Measurements from ENCODE around the gene CCDC159. TPM values are rescaled to one million over a fixed set of nuclear protein-coding genes. Genes with fewer than 3 reads are reported as not detected.
"Not testable (repeated sequence)": the region's sequence is repeated elsewhere in the genome, so short reads cannot be mapped to it uniquely, and the experiment has no call there.

Gene CCDC159
- total and polyA plus RNA-seq, 2 donors (not counting 1 experiment from before 2014, with no cell fraction given) = 57.5 to 128 TPM

- no peaks in the 10 kb centered on the region for H3K27me3 Mint-ChIP-seq
- H3K36me3 ChIP-seq (replicated peaks in 1 of 2; ENCODE audit: control extremely low read depth in 1 of 2, control insufficient read depth in 1 of 2, extremely low read depth in 1 of 2, insufficient read depth in 2 of 2, low read length in 1 of 2) = peaks cover 8 to 12% of the 10 kb centered on the region in 2 experiments
- peak within 1 kb of the TSS; percentile 81 for H3K4me3 Mint-ChIP-seq
- H3K4me2 ChIP-seq (replicated peaks; ENCODE audit: low read depth, low read length, poor library complexity, severe bottlenecking) = peak within 1 kb of the TSS; percentile 95
- CTCF ChIA-PET = interaction anchor here (0.8 to 2.0 kb wide), 2 partner anchors 41 to 46 kb away, joined by 5 to 10 read pairs; no protein-coding TSS in a partner anchor
- no peaks in the 10 kb centered on the region for H3K79me2 ChIP-seq (ENCODE audit: control insufficient read depth, insufficient read depth, low read length)
- H3K9me3 Mint-ChIP-seq (ENCODE audit: insufficient read depth) = no peaks in the 10 kb centered on the region
- TF ChIP-seq CTCF (IDR thresholded peaks at IDR 0.05) (no peak), EZH2 (IDR thresholded peaks at IDR 0.05; ENCODE audit: borderline replicate concordance, insufficient read depth, low read depth, low read length, poor library complexity, severe bottlenecking) (no peak)
- H3K27ac ChIP-seq (ENCODE audit: low read length in 2 of 2) = peak within 1 kb of the TSS in 1 of 2 donors; percentile 15
- 7% methylated on average over 49 of the region's 53 CpGs for WGBS (ENCODE audit: insufficient coverage)
- POLR2A ChIA-PET = interaction anchor here (0.6 to 2.2 kb wide), 3 partner anchors 34 to 60 kb away, joined by 3 to 8 read pairs (median 4); partner anchors contain the start of gene SWSAP1
- no peaks in the 10 kb centered on the region for H3K27me3 ChIP-seq (replicated peaks in 1 of 4; ENCODE audit: control extremely low read depth in 1 of 4, control insufficient read depth in 3 of 4, insufficient read depth in 4 of 4, low read length in 3 of 4)
- peak within 1 kb of the TSS; percentile 55 to 65 (median 58) for H3K4me3 ChIP-seq (ENCODE audit: control extremely low read depth in 1 of 5, extremely low read depth in 1 of 5, insufficient read depth in 1 of 5, low read depth in 2 of 5, low read length in 4 of 5)
- peak within 1 kb of the TSS; percentile 61 for H3K27ac Mint-ChIP-seq
- ATAC-seq (ENCODE audit: low read depth) = peak; percentile 99
- intact Hi-C loops (cut with micrococcal nuclease) = no loop called here
- peaks cover 10 to 17% of the 10 kb centered on the region in 2 donors for H3K4me1 ChIP-seq (ENCODE audit: control insufficient read depth in 2 of 2, insufficient read depth in 2 of 2, low read length in 2 of 2)
- peak within 1 kb of the TSS; percentile 85 for H2AFZ ChIP-seq (ENCODE audit: insufficient read depth, low read depth, low read length, poor library complexity, severe bottlenecking)
- H3K4me1 Mint-ChIP-seq = peaks cover 25% of the 10 kb centered on the region
- H3K9ac ChIP-seq (ENCODE audit: low read length) = peak within 1 kb of the TSS; percentile 67
- DNase-seq = peak; percentile 82
- no peaks in the 10 kb centered on the region for H4K20me1 ChIP-seq (ENCODE audit: control insufficient read depth, insufficient read depth, low read length, poor library complexity, severe bottlenecking)
- H3K9me3 ChIP-seq (ENCODE audit: control extremely low read depth in 1 of 3, control insufficient read depth in 2 of 3, insufficient read depth in 1 of 3, low read length in 2 of 3) = peaks cover 0 to 13% (median 0%) of the 10 kb centered on the region in 3 donors
Observed at GRCh38 chr19:11339254-11340098, 6.8 kb upstream of the CCDC159 start, which contains the start of gene RAB3D. Gene RAB3D (minus strand): TSS chr19:11339657. CDS start chr19:11337399, 2,258 bp downstream.

- peak overlapping the region; percentile 67 for H3K9ac ChIP-seq (ENCODE audit: low read length)
- peak overlapping the region; percentile 55 to 65 (median 58) for H3K4me3 ChIP-seq (ENCODE audit: control extremely low read depth in 1 of 5, extremely low read depth in 1 of 5, insufficient read depth in 1 of 5, low read depth in 2 of 5, low read length in 4 of 5)
- H3K4me1 ChIP-seq (ENCODE audit: control insufficient read depth in 2 of 2, insufficient read depth in 2 of 2, low read length in 2 of 2) = peaks cover 11 to 20% of the 10 kb centered on the region in 2 donors
- WGBS (ENCODE audit: insufficient coverage) = 100% methylated on average over 1 of the region's 8 CpGs
- H3K4me3 Mint-ChIP-seq = peak overlapping the region; percentile 81
- peak overlapping the region; percentile 85 for H2AFZ ChIP-seq (ENCODE audit: insufficient read depth, low read depth, low read length, poor library complexity, severe bottlenecking)
- H4K20me1 ChIP-seq (ENCODE audit: control insufficient read depth, insufficient read depth, low read length, poor library complexity, severe bottlenecking); H3K9me3 ChIP-seq (ENCODE audit: control extremely low read depth in 1 of 3, control insufficient read depth in 2 of 3, insufficient read depth in 1 of 3, low read length in 2 of 3); H3K36me3 ChIP-seq (replicated peaks in 1 of 2; ENCODE audit: control extremely low read depth in 1 of 2, control insufficient read depth in 1 of 2, extremely low read depth in 1 of 2, insufficient read depth in 2 of 2, low read length in 1 of 2); H3K9me3 Mint-ChIP-seq (ENCODE audit: insufficient read depth); H3K79me2 ChIP-seq (ENCODE audit: control insufficient read depth, insufficient read depth, low read length); H3K27ac ChIP-seq (ENCODE audit: low read length in 2 of 2); H3K27me3 ChIP-seq (replicated peaks in 1 of 4; ENCODE audit: control extremely low read depth in 1 of 4, control insufficient read depth in 3 of 4, insufficient read depth in 4 of 4, low read length in 3 of 4); ATAC-seq (ENCODE audit: low read depth); DNase-seq; H3K27ac Mint-ChIP-seq; intact Hi-C loops (cut with micrococcal nuclease); H3K27me3 Mint-ChIP-seq: not testable (repeated sequence)
- ChIA-PET POLR2A (interaction anchor here (0.6 to 2.2 kb wide), 3 partner anchors 34 to 60 kb away, joined by 3 to 8 read pairs (median 4); partner anchors contain the start of gene SWSAP1), CTCF (interaction anchor here (0.8 to 2.0 kb wide), 2 partner anchors 41 to 46 kb away, joined by 5 to 10 read pairs; no protein-coding TSS in a partner anchor)
- H3K4me2 ChIP-seq (replicated peaks; ENCODE audit: low read depth, low read length, poor library complexity, severe bottlenecking) = peak overlapping the region; percentile 95
- peaks cover 27% of the 10 kb centered on the region for H3K4me1 Mint-ChIP-seq
Observed at GRCh38 chr19:11340099-11340467, 6.2 kb upstream of the CCDC159 start.

All from B cell (primary cell).